SK-N-MC (cell line): ENCODE results near the gene OR10S1.

ENCODE experiments used
- EZH2 ChIP-seq: fragments of 200-600 bp; sonication (generic); IDR thresholded peaks from one replicate; pipeline ENCODE4 v1.6.1; 2017; ENCODE audit warnings: antibody characterized with exemption
- POLR2AphosphoS5 ChIP-seq: IDR thresholded peaks from 2 replicates; pipeline ENCODE4 v1.6.1; 2012; ENCODE audit warnings: mild to moderate bottlenecking, low read depth, low read length, borderline replicate concordance

GRCh38 chr11:124026498-124026897, 48.9 kb upstream of the OR10S1 start, which contains the start of gene OR10G8:
- TF ChIP-seq POLR2AphosphoS5: no peak
- no peak for TF ChIP-seq EZH2
